ENCODE measurements around the gene DMD. TPM values are rescaled to one million over a fixed set of nuclear protein-coding genes. Genes with fewer than 3 reads are reported as not detected.

DMD gene
- total RNA-seq, 2 experiments from 2014 or later, result 0.20 to 0.47 TPM

DNA sequence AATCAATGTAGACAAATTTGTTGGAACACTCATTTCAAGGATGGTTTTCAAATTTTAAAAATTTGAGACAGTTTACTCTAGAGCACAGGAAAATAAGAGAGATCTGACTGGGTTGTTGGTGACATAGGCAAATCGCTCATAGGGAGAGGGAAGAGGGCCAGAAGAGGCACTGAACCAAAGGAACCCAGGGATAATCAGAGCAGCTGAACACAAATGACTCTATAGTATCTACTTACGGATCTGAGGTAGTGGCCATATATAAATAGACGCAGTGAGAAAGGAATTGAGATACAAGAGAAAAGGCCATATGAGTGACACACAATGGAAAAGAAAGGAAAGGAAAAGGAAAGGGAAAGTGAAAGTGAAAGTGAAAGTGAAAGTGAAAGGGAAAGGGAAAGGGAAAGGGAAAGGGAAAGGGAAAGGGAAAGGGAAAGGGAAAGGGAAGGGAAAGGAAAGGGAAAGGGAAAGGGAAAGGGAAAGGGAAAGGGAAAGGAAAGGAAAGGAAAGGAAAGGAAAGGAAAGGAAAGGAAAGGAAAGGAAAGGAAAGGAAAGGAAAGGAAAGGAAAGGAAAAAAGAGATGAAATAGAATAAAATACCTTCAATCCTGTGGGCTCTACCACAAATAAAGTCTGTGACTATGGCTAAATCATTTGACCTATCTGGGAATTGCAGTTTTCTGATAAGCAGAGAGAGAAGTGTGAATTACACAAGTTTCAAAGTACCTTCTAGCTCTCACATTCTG lies 759.2 kb downstream of the DMD start:
- POLR2A ChIA-PET, result no interaction called here
- H3K4me1 Mint-ChIP-seq (ENCODE audit: low read depth), result no peaks in the 10 kb centered on the region
- H3K4me3 Mint-ChIP-seq, result no peak overlapping the region

DNA sequence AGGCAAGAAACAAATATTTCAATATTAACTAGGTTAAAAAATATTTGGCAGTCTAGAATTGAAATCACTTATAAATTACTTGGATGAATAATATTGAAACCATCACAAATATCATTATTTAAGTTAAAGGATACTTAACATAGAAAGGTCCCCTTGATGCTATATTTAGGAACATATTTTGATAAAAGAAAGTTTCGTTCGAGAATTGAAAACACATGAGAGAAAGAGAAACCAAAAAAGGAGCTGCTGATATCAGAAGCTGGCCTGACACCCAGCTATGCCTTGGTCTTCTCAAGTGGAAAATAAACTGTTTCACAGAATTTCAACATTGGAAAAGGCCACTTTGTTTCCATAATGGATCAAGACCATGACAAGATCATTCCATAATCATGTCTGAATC lies 762.4 kb downstream of the DMD start:
- H3K9me3 ChIP-seq (ENCODE audit: control insufficient read depth in 1 of 2, insufficient read depth in 1 of 2, low read length in 2 of 2), result no peaks in the 10 kb centered on the region
- H3K4me3 Mint-ChIP-seq, result no peak overlapping the region
- no peaks in the 10 kb centered on the region for H3K27me3 ChIP-seq (ENCODE audit: control insufficient read depth in 1 of 2, insufficient read depth in 2 of 2, low read length in 2 of 2)
- no peak overlapping the region for H3K27ac ChIP-seq (ENCODE audit: low read depth in 1 of 2, low read length in 2 of 2)
- no peaks in the 10 kb centered on the region for H3K27me3 Mint-ChIP-seq
- DNase-seq (peak in 1 of 14 experiments; percentile 6), ATAC-seq (ENCODE audit: poor library complexity) (no peak)
- ChIA-PET POLR2A (no interaction called here), CTCF (no interaction called here)
- no peaks in the 10 kb centered on the region for H3K36me3 ChIP-seq (ENCODE audit: insufficient read depth, low read length)
- no peaks in the 10 kb centered on the region for H3K9me3 Mint-ChIP-seq
- peaks cover 8% of the 10 kb centered on the region for H3K4me1 Mint-ChIP-seq (ENCODE audit: low read depth)
- H3K27ac Mint-ChIP-seq, result no peak overlapping the region
- H3K4me1 ChIP-seq (ENCODE audit: insufficient read depth, low read length), result no peaks in the 10 kb centered on the region
- no peak overlapping the region for H3K4me3 ChIP-seq (ENCODE audit: low read length)
- TF ChIP-seq, protein P1, sequence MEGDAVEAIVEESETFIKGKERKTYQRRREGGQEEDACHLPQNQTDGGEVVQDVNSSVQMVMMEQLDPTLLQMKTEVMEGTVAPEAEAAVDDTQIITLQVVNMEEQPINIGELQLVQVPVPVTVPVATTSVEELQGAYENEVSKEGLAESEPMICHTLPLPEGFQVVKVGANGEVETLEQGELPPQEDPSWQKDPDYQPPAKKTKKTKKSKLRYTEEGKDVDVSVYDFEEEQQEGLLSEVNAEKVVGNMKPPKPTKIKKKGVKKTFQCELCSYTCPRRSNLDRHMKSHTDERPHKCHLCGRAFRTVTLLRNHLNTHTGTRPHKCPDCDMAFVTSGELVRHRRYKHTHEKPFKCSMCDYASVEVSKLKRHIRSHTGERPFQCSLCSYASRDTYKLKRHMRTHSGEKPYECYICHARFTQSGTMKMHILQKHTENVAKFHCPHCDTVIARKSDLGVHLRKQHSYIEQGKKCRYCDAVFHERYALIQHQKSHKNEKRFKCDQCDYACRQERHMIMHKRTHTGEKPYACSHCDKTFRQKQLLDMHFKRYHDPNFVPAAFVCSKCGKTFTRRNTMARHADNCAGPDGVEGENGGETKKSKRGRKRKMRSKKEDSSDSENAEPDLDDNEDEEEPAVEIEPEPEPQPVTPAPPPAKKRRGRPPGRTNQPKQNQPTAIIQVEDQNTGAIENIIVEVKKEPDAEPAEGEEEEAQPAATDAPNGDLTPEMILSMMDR (IDR thresholded peaks at IDR 0.05), result no peak
- H3K36me3 Mint-ChIP-seq (ENCODE audit: low read depth), result no peaks in the 10 kb centered on the region
- intact Hi-C loops (cut with DNase I, micrococcal nuclease), result no loop called here

More for the DNA sequence above, 759.2 kb downstream of the DMD start:
- H3K36me3 ChIP-seq (ENCODE audit: insufficient read depth, low read length), result no peaks in the 10 kb centered on the region
- H3K27ac ChIP-seq (ENCODE audit: low read depth in 1 of 2, low read length in 2 of 2), result no peak overlapping the region
- Mint-ChIP-seq H3K27ac (no peak overlapping the region), H3K27me3 (no peaks in the 10 kb centered on the region), H3K36me3 (ENCODE audit: low read depth) (no peaks in the 10 kb centered on the region), H3K9me3 (no peaks in the 10 kb centered on the region)
- intact Hi-C loops (cut with DNase I, micrococcal nuclease), result no loop called here
- no peak overlapping the region for H3K4me3 ChIP-seq (ENCODE audit: low read length)
- ATAC-seq (ENCODE audit: poor library complexity), result no peak
- CTCF ChIA-PET, result no interaction called here
- H3K4me1 ChIP-seq (ENCODE audit: insufficient read depth, low read length), result no peaks in the 10 kb centered on the region
- no peaks in the 10 kb centered on the region for H3K27me3 ChIP-seq (ENCODE audit: control insufficient read depth in 1 of 2, insufficient read depth in 2 of 2, low read length in 2 of 2)
- TF ChIP-seq, protein P1 (IDR thresholded peaks at IDR 0.05), result no peak
- no peaks in the 10 kb centered on the region for H3K9me3 ChIP-seq (ENCODE audit: control insufficient read depth in 1 of 2, insufficient read depth in 1 of 2, low read length in 2 of 2)
- DNase-seq, result no peak

DNA sequence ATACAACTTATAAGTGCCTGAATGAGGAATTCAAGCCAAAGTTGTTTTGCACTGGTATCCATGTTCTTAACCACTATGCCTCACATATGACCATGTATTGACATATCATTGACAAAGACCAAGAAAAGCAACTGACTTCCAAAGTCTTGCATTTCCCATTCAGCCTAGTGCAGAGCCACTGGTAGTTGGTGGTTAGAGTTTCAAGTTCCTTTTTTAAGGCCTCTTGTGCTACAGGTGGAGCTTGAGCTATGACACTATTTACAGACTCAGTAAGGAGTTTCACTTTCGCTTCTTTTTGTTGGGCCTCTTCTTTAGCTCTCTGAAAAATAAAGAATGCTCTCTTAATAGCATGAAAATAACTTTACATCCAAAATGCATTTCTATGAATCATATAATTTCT lies 763.0 kb downstream of the DMD start:
- Mint-ChIP-seq H3K36me3 (ENCODE audit: low read depth) (no peaks in the 10 kb centered on the region), H3K9me3 (no peaks in the 10 kb centered on the region), H3K4me3 (no peak overlapping the region), H3K4me1 (ENCODE audit: low read depth) (peaks cover 8% of the 10 kb centered on the region), H3K27me3 (no peaks in the 10 kb centered on the region), H3K27ac (no peak overlapping the region)
- Histone ChIP-seq H3K9me3 (ENCODE audit: control insufficient read depth in 1 of 2, insufficient read depth in 1 of 2, low read length in 2 of 2) (no peaks in the 10 kb centered on the region), H3K4me3 (ENCODE audit: low read length) (no peak overlapping the region), H3K4me1 (ENCODE audit: insufficient read depth, low read length) (no peaks in the 10 kb centered on the region), H3K27me3 (ENCODE audit: control insufficient read depth in 1 of 2, insufficient read depth in 2 of 2, low read length in 2 of 2) (no peaks in the 10 kb centered on the region), H3K36me3 (ENCODE audit: insufficient read depth, low read length) (no peaks in the 10 kb centered on the region), H3K27ac (ENCODE audit: low read depth in 1 of 2, low read length in 2 of 2) (peak overlapping the region in 1 of 2 donors; percentile 22)
- DNase-seq (peak in 3 of 14 experiments; percentile 23 to 59 (median 30)), ATAC-seq (ENCODE audit: poor library complexity) (no peak)
- CTCF ChIA-PET, result no interaction called here
- intact Hi-C loops (cut with DNase I, micrococcal nuclease), result no loop called here
- TF ChIP-seq, protein P1 (IDR thresholded peaks at IDR 0.05), result no peak
- POLR2A ChIA-PET, result no interaction called here

Measured in CD4-positive, alpha-beta T cell (primary cell).